ENCODE results near the gene CCND3.

DNA sequence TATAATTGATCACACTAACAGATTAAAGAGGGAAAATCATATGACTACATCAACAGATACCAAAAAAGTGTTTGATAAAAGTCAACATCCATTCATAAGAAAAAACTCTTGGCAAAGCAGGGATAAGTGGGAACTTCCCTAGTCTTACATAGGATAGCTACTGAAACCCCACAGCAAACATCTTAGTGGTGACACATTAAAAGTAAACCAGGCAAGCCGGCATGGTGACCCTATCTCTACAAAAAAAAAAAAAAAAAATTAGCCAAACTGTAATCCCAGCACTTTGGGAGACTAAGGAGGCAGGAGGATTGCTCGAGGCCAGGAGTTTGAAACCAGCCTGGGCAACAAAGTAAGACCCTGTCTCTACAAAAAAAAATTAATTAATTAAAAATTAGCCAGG, 13.8 kb upstream of the CCND3 start:
- TF ChIP-seq, protein P1, sequence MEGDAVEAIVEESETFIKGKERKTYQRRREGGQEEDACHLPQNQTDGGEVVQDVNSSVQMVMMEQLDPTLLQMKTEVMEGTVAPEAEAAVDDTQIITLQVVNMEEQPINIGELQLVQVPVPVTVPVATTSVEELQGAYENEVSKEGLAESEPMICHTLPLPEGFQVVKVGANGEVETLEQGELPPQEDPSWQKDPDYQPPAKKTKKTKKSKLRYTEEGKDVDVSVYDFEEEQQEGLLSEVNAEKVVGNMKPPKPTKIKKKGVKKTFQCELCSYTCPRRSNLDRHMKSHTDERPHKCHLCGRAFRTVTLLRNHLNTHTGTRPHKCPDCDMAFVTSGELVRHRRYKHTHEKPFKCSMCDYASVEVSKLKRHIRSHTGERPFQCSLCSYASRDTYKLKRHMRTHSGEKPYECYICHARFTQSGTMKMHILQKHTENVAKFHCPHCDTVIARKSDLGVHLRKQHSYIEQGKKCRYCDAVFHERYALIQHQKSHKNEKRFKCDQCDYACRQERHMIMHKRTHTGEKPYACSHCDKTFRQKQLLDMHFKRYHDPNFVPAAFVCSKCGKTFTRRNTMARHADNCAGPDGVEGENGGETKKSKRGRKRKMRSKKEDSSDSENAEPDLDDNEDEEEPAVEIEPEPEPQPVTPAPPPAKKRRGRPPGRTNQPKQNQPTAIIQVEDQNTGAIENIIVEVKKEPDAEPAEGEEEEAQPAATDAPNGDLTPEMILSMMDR (IDR thresholded peaks at IDR 0.05; ENCODE audit: insufficient read depth, low read length) = no peak
- TF ChIP-seq POLR2AphosphoS5 (IDR thresholded peaks at IDR 0.05; ENCODE audit: low read depth) (no peak), GABPA (IDR thresholded peaks at IDR 0.05; ENCODE audit: low read depth) (no peak), SPI1 (IDR thresholded peaks at IDR 0.05; ENCODE audit: borderline replicate concordance, low read depth) (no peak)
- TF ChIP-seq, protein P2, sequence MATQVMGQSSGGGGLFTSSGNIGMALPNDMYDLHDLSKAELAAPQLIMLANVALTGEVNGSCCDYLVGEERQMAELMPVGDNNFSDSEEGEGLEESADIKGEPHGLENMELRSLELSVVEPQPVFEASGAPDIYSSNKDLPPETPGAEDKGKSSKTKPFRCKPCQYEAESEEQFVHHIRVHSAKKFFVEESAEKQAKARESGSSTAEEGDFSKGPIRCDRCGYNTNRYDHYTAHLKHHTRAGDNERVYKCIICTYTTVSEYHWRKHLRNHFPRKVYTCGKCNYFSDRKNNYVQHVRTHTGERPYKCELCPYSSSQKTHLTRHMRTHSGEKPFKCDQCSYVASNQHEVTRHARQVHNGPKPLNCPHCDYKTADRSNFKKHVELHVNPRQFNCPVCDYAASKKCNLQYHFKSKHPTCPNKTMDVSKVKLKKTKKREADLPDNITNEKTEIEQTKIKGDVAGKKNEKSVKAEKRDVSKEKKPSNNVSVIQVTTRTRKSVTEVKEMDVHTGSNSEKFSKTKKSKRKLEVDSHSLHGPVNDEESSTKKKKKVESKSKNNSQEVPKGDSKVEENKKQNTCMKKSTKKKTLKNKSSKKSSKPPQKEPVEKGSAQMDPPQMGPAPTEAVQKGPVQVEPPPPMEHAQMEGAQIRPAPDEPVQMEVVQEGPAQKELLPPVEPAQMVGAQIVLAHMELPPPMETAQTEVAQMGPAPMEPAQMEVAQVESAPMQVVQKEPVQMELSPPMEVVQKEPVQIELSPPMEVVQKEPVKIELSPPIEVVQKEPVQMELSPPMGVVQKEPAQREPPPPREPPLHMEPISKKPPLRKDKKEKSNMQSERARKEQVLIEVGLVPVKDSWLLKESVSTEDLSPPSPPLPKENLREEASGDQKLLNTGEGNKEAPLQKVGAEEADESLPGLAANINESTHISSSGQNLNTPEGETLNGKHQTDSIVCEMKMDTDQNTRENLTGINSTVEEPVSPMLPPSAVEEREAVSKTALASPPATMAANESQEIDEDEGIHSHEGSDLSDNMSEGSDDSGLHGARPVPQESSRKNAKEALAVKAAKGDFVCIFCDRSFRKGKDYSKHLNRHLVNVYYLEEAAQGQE (IDR thresholded peaks at IDR 0.05; ENCODE audit: insufficient replicate concordance, low read depth) = no peak

All from HL-60 (cell line).